H1 (cell line): Measurements from ENCODE around the gene APOL3. TPM values are rescaled to one million over a fixed set of nuclear protein-coding genes. Genes with fewer than 3 reads are reported as not detected.

Source experiments
- CTCF ChIA-PET: fragments of 300-600 bp; sonication (Branson Sonifier 250); formaldehyde crosslinking; loops from one replicate; lab custom pipeline; 2021; ENCODE audit not compliant: partially characterized antibody; lab: Charles Lee
- POLR2A ChIA-PET: fragments of 300-600 bp; sonication (Branson Sonifier 250); formaldehyde crosslinking; loops from one replicate; lab custom pipeline; 2021; ENCODE audit warnings: inconsistent platforms; ENCODE audit not compliant: partially characterized antibody; lab: Charles Lee
- DNase-seq, 2 experiments: peaks; one replicate each; pipeline versions ENCODE4 v3.0.0 to v3.0.0-alpha.2; 2010 to 2022; ENCODE audit warnings: low spot score in 2 of 2, low read depth in 1 of 2, mixed read lengths in 1 of 2
- FAIRE-seq: peaks from 2 replicates; lab custom pipeline; 2011; peaks lifted over from hg19 to GRCh38; lab: Jason Lieb, UNC
- H2AFZ ChIP-seq: 2 replicates; pipeline ENCODE4 v1.8.1; 2012; ENCODE audit warnings: low read length, inconsistent platforms
- H2AK5ac ChIP-seq: 2 replicates; pipeline ENCODE4 v1.6.1; 2013; ENCODE audit warnings: low read depth, low read length
- H2BK120ac ChIP-seq: replicated peaks from 2 replicates; pipeline ENCODE3; 2013; ENCODE audit warnings: low read depth, low read length, inconsistent platforms
- H2BK12ac ChIP-seq: 2 replicates; pipeline ENCODE4 v1.6.1; 2013; ENCODE audit warnings: low read depth, low read length
- H2BK15ac ChIP-seq: 2 replicates; pipeline ENCODE4 v1.6.1; 2013; ENCODE audit warnings: low read length
- H2BK20ac ChIP-seq: 2 replicates; pipeline ENCODE4 v1.6.1; 2013; ENCODE audit warnings: low read length
- H2BK5ac ChIP-seq: 2 replicates; pipeline ENCODE4 v1.6.1; 2013; ENCODE audit warnings: low read depth, low read length
- H3K14ac ChIP-seq: 2 replicates; pipeline ENCODE4 v1.6.1; 2013; ENCODE audit warnings: inconsistent platforms; ENCODE audit not compliant: insufficient read length
- H3K18ac ChIP-seq: 2 replicates; pipeline ENCODE4 v1.6.1; 2013; ENCODE audit warnings: low read length; ENCODE audit errors: extremely low read depth
- H3K23ac ChIP-seq: 2 replicates; pipeline ENCODE4 v1.6.1; 2013; ENCODE audit warnings: inconsistent platforms; ENCODE audit not compliant: insufficient read length
- H3K23me2 ChIP-seq: 2 replicates; pipeline ENCODE4 v1.6.1; 2013; ENCODE audit warnings: low read depth, low read length
- H3K27ac ChIP-seq: 2 replicates; pipeline ENCODE4 v1.6.1; 2011; ENCODE audit warnings: low read depth, low read length, inconsistent platforms
- H3K27me3 ChIP-seq, 4 experiments: replicated peaks in 1 of 4; 1 replicate in 1 of 4; 2 replicates in 3 of 4; pipeline versions ENCODE4 v1.6.1 to v1.8.1; 2011 to 2013; ENCODE audit warnings: low read length in 3 of 4, mild to moderate bottlenecking in 3 of 4, inconsistent platforms in 2 of 4, mixed read lengths in 2 of 4, moderate library complexity in 1 of 4; ENCODE audit not compliant: control insufficient read depth in 3 of 4, insufficient read depth in 3 of 4; ENCODE audit errors: extremely low read depth in 1 of 4
- H3K36me3 ChIP-seq, 4 experiments: 2 replicates each; pipeline versions ENCODE4 v1.6.1 to v1.8.1; 2011 to 2013; ENCODE audit warnings: mild to moderate bottlenecking in 4 of 4, low read length in 3 of 4, moderate library complexity in 2 of 4, control low read depth in 1 of 4, inconsistent platforms in 1 of 4; ENCODE audit not compliant: insufficient read depth in 4 of 4, control insufficient read depth in 2 of 4
- H3K4ac ChIP-seq: replicated peaks from 2 replicates; pipeline ENCODE3; 2013; ENCODE audit warnings: low read length, low read depth, mixed read lengths, inconsistent platforms; ENCODE audit not compliant: insufficient read length
- H3K4me1 ChIP-seq, 4 experiments: replicated peaks in 1 of 4; 1 replicate in 1 of 4; 2 replicates in 3 of 4; pipeline versions ENCODE4 v1.6.1 to v1.8.1; 2011 to 2013; ENCODE audit warnings: low read length in 3 of 4, inconsistent platforms in 2 of 4, mixed read lengths in 1 of 4; ENCODE audit not compliant: insufficient read depth in 4 of 4, control insufficient read depth in 3 of 4
- H3K4me2 ChIP-seq, 2 experiments: 2 replicates each; pipeline versions ENCODE4 v1.6.1 to v1.8.1; 2011 to 2013; ENCODE audit warnings: low read depth in 2 of 2, low read length in 2 of 2, control low read depth in 1 of 2, inconsistent platforms in 1 of 2, mild to moderate bottlenecking in 1 of 2; ENCODE audit not compliant: insufficient read depth in 1 of 2
- H3K4me3 ChIP-seq, 4 experiments: fragments of 200-600, 300-600 bp in 1 of 4; sonication (generic), shearing (Covaris generic), sonication (Bioruptor Twin) in 1 of 4; 2 replicates each; pipeline versions ENCODE4 v1.5.1 to v1.8.1; 2011 to 2016; ENCODE audit warnings: low read length in 4 of 4, low read depth in 3 of 4, control low read depth in 2 of 4, inconsistent platforms in 2 of 4, mild to moderate bottlenecking in 2 of 4, mixed read lengths in 1 of 4, moderate library complexity in 1 of 4; ENCODE audit not compliant: insufficient read depth in 2 of 4; ENCODE audit errors: extremely low read depth in 1 of 4
- H3K56ac ChIP-seq: replicated peaks from 2 replicates; pipeline ENCODE3; 2013; ENCODE audit warnings: low read depth, mild to moderate bottlenecking, mixed read lengths, low read length, inconsistent platforms; ENCODE audit not compliant: insufficient read length
- H3K79me1 ChIP-seq: 2 replicates; pipeline ENCODE4 v1.6.1; 2013; ENCODE audit warnings: low read depth, low read length, control low read depth
- H3K79me2 ChIP-seq, 2 experiments: 2 replicates each; pipeline versions ENCODE4 v1.6.1 to v1.8.1; 2012 to 2013; ENCODE audit warnings: low read length in 2 of 2, mild to moderate bottlenecking in 2 of 2, inconsistent platforms in 1 of 2; ENCODE audit not compliant: insufficient read depth in 2 of 2, control insufficient read depth in 1 of 2
- H3K9ac ChIP-seq, 4 experiments: replicated peaks in 1 of 4; 1 replicate in 1 of 4; 2 replicates in 3 of 4; pipeline versions ENCODE4 v1.6.1 to v1.8.1; 2011 to 2013; ENCODE audit warnings: low read depth in 3 of 4, low read length in 3 of 4, control low read depth in 2 of 4, mild to moderate bottlenecking in 2 of 4, moderate library complexity in 2 of 4, inconsistent platforms in 1 of 4; ENCODE audit errors: extremely low read depth in 1 of 4
- H3K9me3 ChIP-seq, 2 experiments: 2 replicates each; pipeline versions ENCODE4 v1.6.1 to v1.8.1; 2012 to 2013; ENCODE audit warnings: mild to moderate bottlenecking in 2 of 2, moderate library complexity in 2 of 2, control low read depth in 1 of 2, inconsistent platforms in 1 of 2, low read depth in 1 of 2, low read length in 1 of 2, mixed read lengths in 1 of 2; ENCODE audit not compliant: insufficient read depth in 2 of 2
- H4K20me1 ChIP-seq, 2 experiments: replicated peaks in 1 of 2; 2 replicates each; pipeline versions ENCODE3 to v1.8.1; 2011 to 2013; ENCODE audit warnings: inconsistent platforms in 2 of 2, low read length in 2 of 2, mild to moderate bottlenecking in 1 of 2; ENCODE audit not compliant: insufficient read depth in 2 of 2, control insufficient read depth in 1 of 2
- H4K5ac ChIP-seq: 2 replicates; pipeline ENCODE4 v1.6.1; 2013; ENCODE audit warnings: low read length, low read depth, mixed read lengths, inconsistent platforms; ENCODE audit not compliant: insufficient read length
- H4K8ac ChIP-seq: 2 replicates; pipeline ENCODE4 v1.8.0; 2013; ENCODE audit warnings: mild to moderate bottlenecking, moderate library complexity, low read length, inconsistent platforms; ENCODE audit not compliant: insufficient read depth; ENCODE audit errors: extremely low read depth
- H4K91ac ChIP-seq: replicated peaks from 2 replicates; pipeline ENCODE3; 2013; ENCODE audit warnings: low read length, mixed read lengths, inconsistent platforms; ENCODE audit not compliant: insufficient read length
- BRCA1 ChIP-seq: IDR thresholded peaks from 2 replicates; pipeline ENCODE4 v1.6.1; 2012; ENCODE audit warnings: low read depth, low read length, improper control_type of control experiment
- CBX5 ChIP-seq: fragments of 300-800, 300-1000 bp; sonication (generic); IDR thresholded peaks from 2 replicates; pipeline ENCODE4 v1.7.1; 2016; ENCODE audit warnings: antibody characterized with exemption, low read length, low read depth
- CREB1 ChIP-seq: IDR thresholded peaks from 2 replicates; pipeline ENCODE4 v1.6.1; 2012; ENCODE audit warnings: inconsistent platforms
- EGR1 ChIP-seq: IDR thresholded peaks from 2 replicates; pipeline ENCODE4 v1.6.1; 2011; ENCODE audit warnings: low read depth, low read length, borderline replicate concordance
- EZH2 ChIP-seq: fragments of 200-600 bp; sonication (generic); IDR thresholded peaks from 2 replicates; pipeline ENCODE4 v1.7.1; 2012; ENCODE audit warnings: low read depth, mild to moderate bottlenecking, moderate library complexity, low read length, inconsistent platforms; ENCODE audit not compliant: severe bottlenecking
- RBBP5 ChIP-seq: IDR thresholded peaks from 2 replicates; pipeline ENCODE4 v1.7.1; 2012; ENCODE audit warnings: low read depth, mild to moderate bottlenecking, inconsistent platforms, low read length, moderate library complexity, borderline replicate concordance
- SAP30 ChIP-seq: fragments of 300-600 bp; sonication (generic); IDR thresholded peaks from 2 replicates; pipeline ENCODE4 v1.7.1; 2012; ENCODE audit warnings: low read length, moderate library complexity, mild to moderate bottlenecking, inconsistent platforms; ENCODE audit not compliant: insufficient read depth, insufficient replicate concordance
- SIX5 ChIP-seq: IDR thresholded peaks from 2 replicates; pipeline ENCODE4 v1.6.1; 2011; ENCODE audit warnings: mild to moderate bottlenecking, low read depth, low read length
- TBP ChIP-seq: IDR thresholded peaks from 2 replicates; pipeline ENCODE4 v1.6.1; 2011; ENCODE audit warnings: low read depth, low read length, improper control_type of control experiment
- ZNF274 ChIP-seq: IDR thresholded peaks from 2 replicates; pipeline ENCODE4 v1.7.0; 2012; ENCODE audit warnings: low read length, borderline replicate concordance; ENCODE audit errors: extremely low read depth
- WGBS, 2 experiments: shearing (Covaris generic) in 1 of 2; methylation state at CpG; one replicate each; pipeline versions ENCODE4 v1.1.6 to v1.1.7; 2013 to 2015; ENCODE audit warnings: low lambda C conversion rate in 2 of 2, mixed read lengths in 2 of 2, inconsistent platforms in 1 of 2, low coverage in 1 of 2, missing lambda C conversion rate in 1 of 2; ENCODE audit not compliant: insufficient replicate concordance in 2 of 2, insufficient coverage in 1 of 2, insufficient read length in 1 of 2; ENCODE audit errors: extremely low coverage in 1 of 2, missing lambda C conversion rate in 1 of 2; 5-methylcytosine and 5-hydroxymethylcytosine counted together
- polyA plus RNA-seq, 7 experiments: library from polyadenylated mRNA; depleted of rRNA in 3 of 7; stranded (reverse) in 5 of 7; unstranded in 2 of 7; fragments of >200 nt in 5 of 7; fragments of 200-250 nt in 2 of 7; gene quantifications; 1 replicate in 5 of 7; 2 replicates in 1 of 7; 4 replicates in 1 of 7; pipeline versions ENCODE4 v1.2.1 to v1.2.3, GENCODE V29; 2011 to 2013; ENCODE audit warnings: missing spikeins in 2 of 7, mixed read lengths in 2 of 7
- total RNA-seq: library from RNA; stranded (reverse); fragmentation: NEBNext Ultra II Directional; extraction: Animal tissue kit (Norgen Biotek cat#: 25700); gene quantifications from 2 replicates; pipeline ENCODE4 v1.2.1, GENCODE V29; 2021
- TF ChIP-seq, protein P1 (sequence below): IDR thresholded peaks from 2 replicates; pipeline ENCODE4 v1.6.1; 2012; ENCODE audit warnings: inconsistent platforms

APOL3 gene
- total and polyA plus RNA-seq, 2 of the 8 experiments (the other 6 are each of a cell fraction or from before 2014, with no cell fraction given) = 0.12 TPM; not detected in 1

DNA sequence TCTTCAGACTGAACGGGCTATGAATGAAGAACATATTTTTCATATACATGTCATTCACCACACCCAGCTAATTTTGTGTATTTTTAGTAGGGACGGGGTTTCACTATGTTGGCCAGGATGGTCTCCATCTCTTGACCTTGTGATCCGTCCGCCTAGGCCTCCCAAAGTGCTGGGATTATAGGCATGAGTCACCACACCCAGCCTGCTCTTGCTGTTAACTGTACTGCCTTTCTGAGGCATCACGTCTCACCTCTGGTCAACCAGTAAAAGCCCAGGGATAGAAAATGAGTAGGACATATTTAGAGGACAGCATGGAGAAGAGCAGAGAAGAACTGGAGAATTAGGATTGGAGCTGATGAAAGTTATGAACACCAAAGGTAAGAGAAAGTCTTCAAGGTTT lies 55.6 kb downstream of the APOL3 start:
- no peak overlapping the region for H2AK5ac ChIP-seq
- H3K9me3 ChIP-seq = peaks cover 0 to 3% of the 10 kb centered on the region in 2 experiments; a peak in 1 of 4 replicates
- H3K27me3 ChIP-seq = no peaks in the 10 kb centered on the region
- H3K36me3 ChIP-seq = no peaks in the 10 kb centered on the region
- H2BK20ac ChIP-seq = no peak overlapping the region
- FAIRE-seq = no peak
- no peak overlapping the region for H2BK120ac ChIP-seq
- H3K4me3 ChIP-seq = no peak overlapping the region
- H4K20me1 ChIP-seq = no peaks in the 10 kb centered on the region
- no peak overlapping the region for H2BK15ac ChIP-seq
- H2BK12ac ChIP-seq = no peak overlapping the region
- H3K4me1 ChIP-seq = peaks cover 0 to 1% (median under 1%) of the 10 kb centered on the region in 4 experiments; a peak in 2 of 7 replicates
- H3K23me2 ChIP-seq = no peaks in the 10 kb centered on the region
- CTCF ChIA-PET = interaction anchor here (0.8 to 3.9 kb wide), 8 partner anchors 9 to 464 kb away, joined by 3 to 20 read pairs (median 4); no protein-coding TSS in a partner anchor
- no peak overlapping the region for H4K91ac ChIP-seq
- no peak overlapping the region for H3K27ac ChIP-seq
- H4K8ac ChIP-seq = no peak overlapping the region
- H2AFZ ChIP-seq = no peak overlapping the region
- POLR2A ChIA-PET = interaction anchor here (1.1 kb wide), 1 partner anchor 10 kb away, joined by 3 read pairs; no protein-coding TSS in a partner anchor
- no peak overlapping the region for H2BK5ac ChIP-seq
- no peak overlapping the region for H3K56ac ChIP-seq
- H3K79me2 ChIP-seq = no peaks in the 10 kb centered on the region
- no peak overlapping the region for H3K14ac ChIP-seq
- DNase-seq = no peak
- H3K4ac ChIP-seq = no peak overlapping the region
- 77% methylated on average over 5 of the region's 5 CpGs; no CpG with 5 or more reads in 1 of the 2 experiments for WGBS, 2 experiments
- TF ChIP-seq EGR1 (no peak), ZNF274 (no peak), EZH2 (no peak), SIX5 (no peak), CBX5 (no peak), TBP (no peak), BRCA1 (no peak), CREB1 (no peak), RBBP5 (no peak), SAP30 (no peak)
- TF ChIP-seq, protein P1, sequence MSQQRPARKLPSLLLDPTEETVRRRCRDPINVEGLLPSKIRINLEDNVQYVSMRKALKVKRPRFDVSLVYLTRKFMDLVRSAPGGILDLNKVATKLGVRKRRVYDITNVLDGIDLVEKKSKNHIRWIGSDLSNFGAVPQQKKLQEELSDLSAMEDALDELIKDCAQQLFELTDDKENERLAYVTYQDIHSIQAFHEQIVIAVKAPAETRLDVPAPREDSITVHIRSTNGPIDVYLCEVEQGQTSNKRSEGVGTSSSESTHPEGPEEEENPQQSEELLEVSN = no peak
- no peak overlapping the region for H3K18ac ChIP-seq
- no peaks in the 10 kb centered on the region for H3K79me1 ChIP-seq
- H3K23ac ChIP-seq = no peak overlapping the region
- no peak overlapping the region for H4K5ac ChIP-seq
- H3K4me2 ChIP-seq = no peak overlapping the region
- H3K9ac ChIP-seq = no peak overlapping the region
